Panc1 (cell line): ENCODE measurements around the gene PROK2. TPM values are rescaled to one million over a fixed set of nuclear protein-coding genes. Genes with fewer than 3 reads are reported as not detected.

Experiments
- ATAC-seq: fragments of 200-7000 bp; cut with Tn5 transposase; 2 replicates; pipeline ENCODE4 v1.9.1; 2020; ENCODE audit warnings: mild to moderate bottlenecking, moderate library complexity
- BruUV-seq: library from RNA; stranded (reverse); fragments of 400-500 nt; replicated peaks from 2 replicates; lab custom pipeline; 2021; lab: Mats Ljungman, UMichigan
- CTCF ChIA-PET: fragments of 300-600 bp; sonication (Branson Sonifier 250); formaldehyde crosslinking; loops from one replicate; lab custom pipeline; 2022; ENCODE audit warnings: antibody characterized with exemption; lab: Charles Lee
- POLR2A ChIA-PET: fragments of 300-600 bp; sonication (Branson Sonifier 250); formaldehyde crosslinking; loops from one replicate; lab custom pipeline; 2022; ENCODE audit warnings: antibody characterized with exemption; lab: Charles Lee
- DNase-seq: peaks from one replicate; pipeline ENCODE4 v3.0.0-alpha.2; 2010; ENCODE audit warnings: low read depth, low spot score
- H3K27ac ChIP-seq: 2 replicates; pipeline ENCODE4 v1.5.1; 2011; ENCODE audit warnings: mild to moderate bottlenecking, low read length, inconsistent platforms
- H3K27me3 ChIP-seq: fragments of 200-500 bp; sonication (Bioruptor generic); 2 replicates; pipeline ENCODE4 v1.6.0; 2014; ENCODE audit warnings: low read length, inconsistent platforms; ENCODE audit not compliant: control insufficient read depth, insufficient read depth
- H3K36me3 ChIP-seq: fragments of 200-500 bp; sonication (Bioruptor generic); 2 replicates; pipeline ENCODE4 v1.5.1; 2014; ENCODE audit warnings: inconsistent platforms, mild to moderate bottlenecking, low read length, moderate library complexity; ENCODE audit not compliant: control insufficient read depth, insufficient read depth
- H3K4me1 ChIP-seq: 2 replicates; pipeline ENCODE4 v1.5.1; 2011; ENCODE audit warnings: inconsistent platforms, mild to moderate bottlenecking, low read length, moderate library complexity; ENCODE audit not compliant: control insufficient read depth, insufficient read depth
- H3K4me3 ChIP-seq, 2 experiments: 2 replicates each; pipeline ENCODE4 v1.5.1; 2011 to 2012; ENCODE audit warnings: low read depth in 2 of 2, low read length in 2 of 2, mild to moderate bottlenecking in 2 of 2, inconsistent platforms in 1 of 2, moderate library complexity in 1 of 2
- H3K9me3 ChIP-seq: fragments of 200-500 bp; sonication (Bioruptor generic); 2 replicates; pipeline ENCODE4 v1.5.1; 2014; ENCODE audit warnings: low read depth, mild to moderate bottlenecking, inconsistent platforms, low read length, moderate library complexity; ENCODE audit not compliant: control insufficient read depth, insufficient read depth
- CTCF ChIP-seq: fragments of 450-650 bp; IDR thresholded peaks from 2 replicates; pipeline ENCODE4 v1.5.1; 2017; ENCODE audit warnings: mild to moderate bottlenecking
- POLR2AphosphoS5 ChIP-seq: IDR thresholded peaks from 2 replicates; pipeline ENCODE4 v1.6.1; 2012; ENCODE audit warnings: mild to moderate bottlenecking, low read depth, low read length, moderate library complexity
- REST ChIP-seq, 2 experiments: IDR thresholded peaks; 2 replicates each; pipeline ENCODE4 v1.6.1; 2011 to 2012; ENCODE audit warnings: low read depth in 2 of 2, control low read depth in 1 of 2, low read length in 1 of 2, mild to moderate bottlenecking in 1 of 2, moderate library complexity in 1 of 2; ENCODE audit not compliant: insufficient read depth in 1 of 2
- SIN3A ChIP-seq: IDR thresholded peaks from 2 replicates; pipeline ENCODE4 v1.6.1; 2012; ENCODE audit warnings: low read depth, mild to moderate bottlenecking, low read length, moderate library complexity, borderline replicate concordance; ENCODE audit not compliant: insufficient read depth
- TCF7L2 ChIP-seq: IDR thresholded peaks from 2 replicates; pipeline ENCODE4 v1.6.1; 2011; ENCODE audit warnings: mild to moderate bottlenecking, low read depth, low read length, inconsistent platforms
- in situ Hi-C: cut with HindIII; loops from 2 replicates; pipeline ENCODE4 v1.10.0; 2016; ENCODE audit warnings: low sequenced_read_pairs, low pct_unique_long_range_greater_than_20kb
- intact Hi-C: fragments of 100-400 bp; cut with micrococcal nuclease; formaldehyde crosslinking; loops from one replicate; pipeline ENCODE4 v1.10.0; 2022; ENCODE audit not compliant: unreplicated experiment
- total RNA-seq: library from RNA; stranded (reverse); gene quantifications from one replicate; pipeline ENCODE4 v1.2.1, GENCODE V29; 2021; ENCODE audit not compliant: unreplicated experiment

The PROK2 gene
- total RNA-seq, 1 experiment from 2014 or later: not detected

GRCh38 chr3:71809321-71810026 lies 24.5 kb upstream of the PROK2 start:
- intact Hi-C loops: no loop called here
- no TSS peak for BruUV-seq
- H3K27ac ChIP-seq: no peak overlapping the region
- CTCF ChIA-PET: no interaction called here
- no peaks in the 10 kb centered on the region for H3K36me3 ChIP-seq
- ATAC-seq (no peak), DNase-seq (no peak)
- no peaks in the 10 kb centered on the region for H3K9me3 ChIP-seq
- in situ Hi-C loops: no loop called here
- POLR2A ChIA-PET: no interaction called here
- no peak overlapping the region for H3K4me3 ChIP-seq
- no peak for TF ChIP-seq SIN3A
- no peak for TF ChIP-seq REST (IDR thresholded peaks at IDR 0.05; ENCODE audit: insufficient read depth in 1 of 2, low read depth in 2 of 2, low read length in 1 of 2)
- no peak for TF ChIP-seq POLR2AphosphoS5
- no peak for TF ChIP-seq TCF7L2
- no peak for TF ChIP-seq CTCF
- no peaks in the 10 kb centered on the region for H3K4me1 ChIP-seq
- no peaks in the 10 kb centered on the region for H3K27me3 ChIP-seq

GRCh38 chr3:71806736-71807135 lies 21.8 kb upstream of the PROK2 start:
- Histone ChIP-seq H3K27ac (no peak overlapping the region), H3K4me1 (no peaks in the 10 kb centered on the region), H3K4me3 (no peak overlapping the region), H3K27me3 (no peaks in the 10 kb centered on the region), H3K36me3 (no peaks in the 10 kb centered on the region), H3K9me3 (no peaks in the 10 kb centered on the region)
- CTCF ChIA-PET: no interaction called here
- POLR2A ChIA-PET: no interaction called here
- in situ Hi-C loops (no loop called here), intact Hi-C loops (no loop called here)
- ATAC-seq: no peak
- no TSS peak for BruUV-seq
- TF ChIP-seq CTCF: no peak
- TF ChIP-seq REST (IDR thresholded peaks at IDR 0.05; ENCODE audit: insufficient read depth in 1 of 2, low read depth in 2 of 2, low read length in 1 of 2): no peak
- TF ChIP-seq TCF7L2: no peak
- no peak for TF ChIP-seq POLR2AphosphoS5
- TF ChIP-seq SIN3A: no peak
- DNase-seq: no peak
